Liver (tissue), 3 donors: ENCODE results near the gene POLDIP3.

Experiments used
- ATF3 ChIP-seq: IDR thresholded peaks from 2 replicates; pipeline ENCODE4 v1.6.1; 2016; ENCODE audit warnings: antibody characterized with exemption
- CTCF ChIP-seq: fragments of 150-350 bp; IDR thresholded peaks from 2 replicates; pipeline ENCODE4 v1.5.1; 2017; ENCODE audit warnings: improper control_type of control experiment, low read depth, low read length; ENCODE audit not compliant: missing input control
- FOXA1 ChIP-seq: IDR thresholded peaks from 2 replicates; pipeline ENCODE4 v1.6.1; 2016; ENCODE audit warnings: antibody characterized with exemption
- MAX ChIP-seq: IDR thresholded peaks from 2 replicates; pipeline ENCODE4 v1.6.1; 2016; ENCODE audit warnings: antibody characterized with exemption
- REST ChIP-seq: IDR thresholded peaks from 2 replicates; pipeline ENCODE4 v1.6.1; 2016; ENCODE audit warnings: antibody characterized with exemption, mild to moderate bottlenecking
- RXRA ChIP-seq, 2 donors: IDR thresholded peaks; 2 replicates each; pipeline ENCODE4 v1.6.1; 2017 to 2018; ENCODE audit warnings: antibody characterized with exemption in 2 of 2, mild to moderate bottlenecking in 1 of 2
- ZBTB33 ChIP-seq: IDR thresholded peaks from 2 replicates; pipeline ENCODE4 v1.6.1; 2016; ENCODE audit warnings: antibody characterized with exemption
- donor health status: healthy.
- donor health status: healthy.

- TF ChIP-seq ATF3 (no peak), MAX (no peak), CTCF (no peak), ZBTB33 (no peak), RXRA (IDR thresholded peaks at IDR 0.05) (no peak), REST (no peak), FOXA1 (no peak)
These were observed 65.9 kb downstream of the POLDIP3 start for GRCh38 chr22:42548597-42549330.
